ENCODE results near the gene DISP2.

DNA sequence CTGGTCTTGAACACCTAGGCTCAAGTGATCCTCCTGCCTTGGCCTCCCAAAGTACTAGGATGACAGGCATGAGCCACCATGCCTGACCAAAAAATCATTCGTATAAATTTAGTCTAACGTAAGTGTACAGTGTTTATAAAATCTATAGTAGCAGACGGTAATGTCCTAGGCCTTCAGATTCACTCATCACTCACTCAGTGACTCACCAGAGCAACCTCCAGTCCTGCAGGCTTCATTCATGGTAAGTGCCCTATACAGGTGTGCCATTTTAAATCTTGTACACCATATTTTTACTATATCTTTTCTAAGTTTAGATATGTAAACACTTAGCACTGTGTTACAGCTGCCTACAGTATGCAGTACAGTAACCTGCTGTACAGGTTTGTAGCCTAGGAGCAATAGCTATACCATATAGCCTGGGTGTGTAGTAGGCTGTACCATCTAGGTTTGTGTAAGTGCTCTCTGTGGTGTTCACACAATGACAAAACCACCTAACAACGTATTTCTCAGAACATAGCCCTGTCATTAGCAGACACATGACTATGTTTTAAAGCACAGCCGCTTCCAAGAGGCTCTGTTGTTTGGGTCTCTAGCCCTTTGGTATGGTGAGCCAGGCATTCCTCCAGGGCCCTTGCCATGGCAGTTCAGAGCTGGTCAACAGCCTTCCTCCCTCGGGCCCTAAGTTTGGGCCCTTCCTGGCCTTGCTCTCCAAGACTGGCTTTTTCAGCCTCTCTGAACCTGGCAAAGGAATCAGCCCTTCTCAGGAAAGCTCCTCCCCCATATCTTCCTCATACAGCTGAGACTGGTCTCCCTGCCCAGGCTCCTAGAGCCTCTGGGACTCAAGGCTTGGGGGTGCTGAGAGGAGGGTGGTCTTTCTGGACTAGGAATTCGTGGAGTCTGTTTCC, 15.4 kb upstream of the DISP2 start:
- no peak for TF ChIP-seq ZNF292 (tag by site-specific recombination; IDR thresholded peaks at IDR 0.05; ENCODE audit: borderline replicate concordance, low read depth)
- TF ChIP-seq, protein P1, sequence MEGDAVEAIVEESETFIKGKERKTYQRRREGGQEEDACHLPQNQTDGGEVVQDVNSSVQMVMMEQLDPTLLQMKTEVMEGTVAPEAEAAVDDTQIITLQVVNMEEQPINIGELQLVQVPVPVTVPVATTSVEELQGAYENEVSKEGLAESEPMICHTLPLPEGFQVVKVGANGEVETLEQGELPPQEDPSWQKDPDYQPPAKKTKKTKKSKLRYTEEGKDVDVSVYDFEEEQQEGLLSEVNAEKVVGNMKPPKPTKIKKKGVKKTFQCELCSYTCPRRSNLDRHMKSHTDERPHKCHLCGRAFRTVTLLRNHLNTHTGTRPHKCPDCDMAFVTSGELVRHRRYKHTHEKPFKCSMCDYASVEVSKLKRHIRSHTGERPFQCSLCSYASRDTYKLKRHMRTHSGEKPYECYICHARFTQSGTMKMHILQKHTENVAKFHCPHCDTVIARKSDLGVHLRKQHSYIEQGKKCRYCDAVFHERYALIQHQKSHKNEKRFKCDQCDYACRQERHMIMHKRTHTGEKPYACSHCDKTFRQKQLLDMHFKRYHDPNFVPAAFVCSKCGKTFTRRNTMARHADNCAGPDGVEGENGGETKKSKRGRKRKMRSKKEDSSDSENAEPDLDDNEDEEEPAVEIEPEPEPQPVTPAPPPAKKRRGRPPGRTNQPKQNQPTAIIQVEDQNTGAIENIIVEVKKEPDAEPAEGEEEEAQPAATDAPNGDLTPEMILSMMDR (tag by site-specific recombination; IDR thresholded peaks at IDR 0.05), result no peak

Measured in HEK293 (cell line).